ENCODE results near the gene RFX3. TPM values are rescaled to one million over a fixed set of nuclear protein-coding genes. Genes with fewer than 3 reads are reported as not detected.

The RFX3 gene
- total and polyA plus RNA-seq, 4 donors: 0.30 to 4.6 (median 1.5) TPM

DNA sequence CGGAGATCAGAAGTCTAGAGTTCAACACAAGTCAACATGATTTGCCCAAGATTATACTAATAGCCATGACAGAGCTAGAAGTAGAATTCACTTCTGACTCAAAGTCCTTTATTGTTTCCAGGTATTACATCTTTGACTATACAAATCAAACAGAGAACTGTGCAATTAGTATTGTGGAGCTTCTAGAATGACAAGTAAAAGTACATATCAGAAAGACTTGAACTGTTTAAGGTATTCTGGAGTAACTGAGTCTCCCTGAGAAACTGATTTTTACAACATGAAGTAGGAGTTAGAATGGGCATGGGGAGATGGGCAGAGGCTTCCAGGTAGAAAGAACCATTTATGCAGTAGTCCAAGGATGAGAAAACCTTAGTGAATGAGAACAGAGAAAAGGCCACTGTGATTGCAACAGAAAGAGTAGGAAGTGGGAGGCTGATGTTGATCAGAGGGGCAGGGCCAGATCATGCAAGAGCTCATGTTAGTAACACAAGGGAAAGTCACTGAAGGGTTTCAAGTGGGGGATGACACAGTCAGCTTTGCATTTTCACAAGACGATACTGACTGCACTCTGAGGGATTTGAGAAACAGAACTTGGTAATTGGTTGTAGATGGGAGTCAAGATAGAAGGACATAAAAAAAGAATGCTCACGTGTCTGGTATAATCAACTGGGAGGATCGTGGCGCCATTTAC, 280.7 kb downstream of the RFX3 start:
- H3K4me1 ChIP-seq (ENCODE audit: control insufficient read depth in 4 of 4, insufficient read depth in 4 of 4, low read length in 3 of 4): peaks cover 0 to 2% (median 0%) of the 10 kb centered on the region in 4 donors
- WGBS: 93% methylated on average over 5 of the region's 5 CpGs
- H3K36me3 ChIP-seq (ENCODE audit: control insufficient read depth in 4 of 4, insufficient read depth in 3 of 4, low read depth in 1 of 4, low read length in 3 of 4): no peaks in the 10 kb centered on the region
- H3K27ac ChIP-seq (ENCODE audit: low read depth in 1 of 2, low read length in 2 of 2): no peak overlapping the region
- no peak overlapping the region for H3K4me3 ChIP-seq (ENCODE audit: low read depth in 1 of 3, low read length in 3 of 3)
- DNase-seq (ENCODE audit: low spot score): no peak
- H3K9me3 ChIP-seq (ENCODE audit: control insufficient read depth in 4 of 4, low read length in 3 of 4): no peaks in the 10 kb centered on the region
- no peak overlapping the region for H3K9ac ChIP-seq (ENCODE audit: low read depth in 1 of 2, low read length in 2 of 2)
- H3K27me3 ChIP-seq (ENCODE audit: control insufficient read depth in 4 of 4, insufficient read depth in 4 of 4, low read length in 3 of 4): no peaks in the 10 kb centered on the region
- TF ChIP-seq, protein P1, sequence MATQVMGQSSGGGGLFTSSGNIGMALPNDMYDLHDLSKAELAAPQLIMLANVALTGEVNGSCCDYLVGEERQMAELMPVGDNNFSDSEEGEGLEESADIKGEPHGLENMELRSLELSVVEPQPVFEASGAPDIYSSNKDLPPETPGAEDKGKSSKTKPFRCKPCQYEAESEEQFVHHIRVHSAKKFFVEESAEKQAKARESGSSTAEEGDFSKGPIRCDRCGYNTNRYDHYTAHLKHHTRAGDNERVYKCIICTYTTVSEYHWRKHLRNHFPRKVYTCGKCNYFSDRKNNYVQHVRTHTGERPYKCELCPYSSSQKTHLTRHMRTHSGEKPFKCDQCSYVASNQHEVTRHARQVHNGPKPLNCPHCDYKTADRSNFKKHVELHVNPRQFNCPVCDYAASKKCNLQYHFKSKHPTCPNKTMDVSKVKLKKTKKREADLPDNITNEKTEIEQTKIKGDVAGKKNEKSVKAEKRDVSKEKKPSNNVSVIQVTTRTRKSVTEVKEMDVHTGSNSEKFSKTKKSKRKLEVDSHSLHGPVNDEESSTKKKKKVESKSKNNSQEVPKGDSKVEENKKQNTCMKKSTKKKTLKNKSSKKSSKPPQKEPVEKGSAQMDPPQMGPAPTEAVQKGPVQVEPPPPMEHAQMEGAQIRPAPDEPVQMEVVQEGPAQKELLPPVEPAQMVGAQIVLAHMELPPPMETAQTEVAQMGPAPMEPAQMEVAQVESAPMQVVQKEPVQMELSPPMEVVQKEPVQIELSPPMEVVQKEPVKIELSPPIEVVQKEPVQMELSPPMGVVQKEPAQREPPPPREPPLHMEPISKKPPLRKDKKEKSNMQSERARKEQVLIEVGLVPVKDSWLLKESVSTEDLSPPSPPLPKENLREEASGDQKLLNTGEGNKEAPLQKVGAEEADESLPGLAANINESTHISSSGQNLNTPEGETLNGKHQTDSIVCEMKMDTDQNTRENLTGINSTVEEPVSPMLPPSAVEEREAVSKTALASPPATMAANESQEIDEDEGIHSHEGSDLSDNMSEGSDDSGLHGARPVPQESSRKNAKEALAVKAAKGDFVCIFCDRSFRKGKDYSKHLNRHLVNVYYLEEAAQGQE (IDR thresholded peaks at IDR 0.05): no peak
- TF ChIP-seq FOXA2 (IDR thresholded peaks at IDR 0.05) (no peak), TAF1 (conservative IDR thresholded peaks at IDR 0.05) (no peak)

DNA sequence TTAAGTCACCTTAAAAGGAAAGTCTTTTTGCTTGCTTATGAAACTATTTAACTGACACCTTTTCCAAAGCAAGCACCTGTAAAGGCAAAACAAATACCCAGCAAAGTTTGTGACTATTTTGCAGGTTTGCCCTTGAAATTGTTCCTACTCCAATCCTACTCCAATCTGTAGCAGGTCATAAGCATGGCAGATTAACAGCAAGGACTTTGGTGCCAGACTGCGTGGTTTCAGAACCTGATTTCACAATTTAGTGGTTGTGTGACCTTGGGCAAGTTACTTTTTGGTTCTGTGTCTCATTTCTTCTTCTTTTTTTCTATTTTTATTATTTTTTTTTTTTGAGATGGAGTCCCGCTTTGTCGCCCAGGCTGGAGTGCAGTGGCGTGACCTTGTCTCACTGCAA, 282.1 kb downstream of the RFX3 start:
- Histone ChIP-seq H3K36me3 (ENCODE audit: control insufficient read depth in 4 of 4, insufficient read depth in 3 of 4, low read depth in 1 of 4, low read length in 3 of 4) (no peaks in the 10 kb centered on the region), H3K4me3 (ENCODE audit: low read depth in 1 of 3, low read length in 3 of 3) (no peak overlapping the region), H3K9me3 (ENCODE audit: control insufficient read depth in 4 of 4, low read length in 3 of 4) (no peaks in the 10 kb centered on the region), H3K9ac (ENCODE audit: low read depth in 1 of 2, low read length in 2 of 2) (no peak overlapping the region), H3K27ac (ENCODE audit: low read depth in 1 of 2, low read length in 2 of 2) (no peak overlapping the region), H3K4me1 (ENCODE audit: control insufficient read depth in 4 of 4, insufficient read depth in 4 of 4, low read length in 3 of 4) (peaks cover 0 to 2% (median 0%) of the 10 kb centered on the region in 4 donors), H3K27me3 (ENCODE audit: control insufficient read depth in 4 of 4, insufficient read depth in 4 of 4, low read length in 3 of 4) (no peaks in the 10 kb centered on the region)
- 71% methylated on average over 4 of the region's 4 CpGs for WGBS
- DNase-seq (ENCODE audit: low spot score): no peak
- TF ChIP-seq, protein P2, sequence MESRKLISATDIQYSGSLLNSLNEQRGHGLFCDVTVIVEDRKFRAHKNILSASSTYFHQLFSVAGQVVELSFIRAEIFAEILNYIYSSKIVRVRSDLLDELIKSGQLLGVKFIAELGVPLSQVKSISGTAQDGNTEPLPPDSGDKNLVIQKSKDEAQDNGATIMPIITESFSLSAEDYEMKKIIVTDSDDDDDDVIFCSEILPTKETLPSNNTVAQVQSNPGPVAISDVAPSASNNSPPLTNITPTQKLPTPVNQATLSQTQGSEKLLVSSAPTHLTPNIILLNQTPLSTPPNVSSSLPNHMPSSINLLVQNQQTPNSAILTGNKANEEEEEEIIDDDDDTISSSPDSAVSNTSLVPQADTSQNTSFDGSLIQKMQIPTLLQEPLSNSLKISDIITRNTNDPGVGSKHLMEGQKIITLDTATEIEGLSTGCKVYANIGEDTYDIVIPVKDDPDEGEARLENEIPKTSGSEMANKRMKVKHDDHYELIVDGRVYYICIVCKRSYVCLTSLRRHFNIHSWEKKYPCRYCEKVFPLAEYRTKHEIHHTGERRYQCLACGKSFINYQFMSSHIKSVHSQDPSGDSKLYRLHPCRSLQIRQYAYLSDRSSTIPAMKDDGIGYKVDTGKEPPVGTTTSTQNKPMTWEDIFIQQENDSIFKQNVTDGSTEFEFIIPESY (IDR thresholded peaks at IDR 0.05): no peak
- peak; percentile 27 to 60 for TF ChIP-seq HNF4A (conservative IDR thresholded peaks at IDR 0.05)
- TF ChIP-seq RAD21 (IDR thresholded peaks at IDR 0.05): no peak
- TF ChIP-seq FOXA1 (IDR thresholded peaks at IDR 0.05): no peak
- TF ChIP-seq EGR1 (IDR thresholded peaks at IDR 0.05; ENCODE audit: low read depth in 2 of 2): no peak
- no peak for TF ChIP-seq JUND (IDR thresholded peaks at IDR 0.05)

DNA sequence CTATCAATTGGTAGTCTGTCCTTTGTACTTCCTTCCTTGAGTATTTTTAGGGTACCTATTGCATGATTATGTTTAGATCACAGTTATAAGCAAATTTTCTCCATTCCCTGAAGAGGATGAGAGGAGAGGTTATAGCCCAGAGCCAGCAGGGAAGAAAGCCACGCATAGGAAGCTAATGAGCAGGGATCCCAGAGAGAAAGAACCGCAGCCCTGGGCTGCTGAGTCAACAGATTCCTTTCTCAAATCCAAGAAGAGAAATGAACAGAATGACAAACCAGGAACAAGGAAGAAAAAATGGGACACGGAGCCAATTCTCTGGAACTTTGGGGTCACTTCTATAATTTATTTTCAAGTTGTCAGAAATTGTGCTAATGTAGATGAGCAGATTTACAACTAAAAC, 284.5 kb downstream of the RFX3 start:
- no peak for DNase-seq (ENCODE audit: low spot score)
- Histone ChIP-seq H3K4me1 (ENCODE audit: control insufficient read depth in 4 of 4, insufficient read depth in 4 of 4, low read length in 3 of 4) (peaks cover 0 to 2% (median 0%) of the 10 kb centered on the region in 4 donors), H3K36me3 (ENCODE audit: control insufficient read depth in 4 of 4, insufficient read depth in 3 of 4, low read depth in 1 of 4, low read length in 3 of 4) (no peaks in the 10 kb centered on the region), H3K9ac (ENCODE audit: low read depth in 1 of 2, low read length in 2 of 2) (no peak overlapping the region), H3K9me3 (ENCODE audit: control insufficient read depth in 4 of 4, low read length in 3 of 4) (no peaks in the 10 kb centered on the region), H3K27me3 (ENCODE audit: control insufficient read depth in 4 of 4, insufficient read depth in 4 of 4, low read length in 3 of 4) (no peaks in the 10 kb centered on the region), H3K27ac (ENCODE audit: low read depth in 1 of 2, low read length in 2 of 2) (no peak overlapping the region), H3K4me3 (ENCODE audit: low read depth in 1 of 3, low read length in 3 of 3) (no peak overlapping the region)
- no peak for TF ChIP-seq SP1 (IDR thresholded peaks at IDR 0.05)
- WGBS: 61% methylated on average over 3 of the region's 3 CpGs

Data from liver (tissue), 9 donors.